SK-N-MC (cell line): ENCODE data around the gene KCNJ11.

ENCODE experiments used
- DNase-seq: peaks from one replicate; pipeline ENCODE4 v3.0.0-alpha.2; 2011; ENCODE audit warnings: low read depth, low spot score
- H3K27ac ChIP-seq: fragments of 200-600 bp; sonication (generic); 2 replicates; pipeline ENCODE4 v1.5.1; 2016; ENCODE audit warnings: mixed run types
- H3K36me3 ChIP-seq: fragments of 200-600 bp; sonication (generic); 2 replicates; pipeline ENCODE4 v1.6.1; 2017; ENCODE audit warnings: antibody characterized with exemption, low read length, mixed read lengths; ENCODE audit not compliant: insufficient read depth
- H3K4me3 ChIP-seq: fragments of 200-600 bp; sonication (generic); 2 replicates; pipeline ENCODE4 v1.5.1; 2016
- H3K9ac ChIP-seq: fragments of 200-600 bp; sonication (generic); 2 replicates; pipeline ENCODE4 v1.8.0; 2017; ENCODE audit warnings: mixed run types, mixed read lengths; ENCODE audit not compliant: insufficient read length
- H3K9me3 ChIP-seq: fragments of 200-600 bp; sonication (generic); 2 replicates; pipeline ENCODE4 v1.6.1; 2017; ENCODE audit warnings: low read depth, mild to moderate bottlenecking, antibody characterized with exemption, low read length, moderate library complexity, mixed read lengths
- EZH2 ChIP-seq: fragments of 200-600 bp; sonication (generic); IDR thresholded peaks from one replicate; pipeline ENCODE4 v1.6.1; 2017; ENCODE audit warnings: antibody characterized with exemption
- FOXP2 ChIP-seq: optimal IDR thresholded peaks from 2 replicates; pipeline ENCODE3; 2011; ENCODE audit warnings: mild to moderate bottlenecking, moderate library complexity; ENCODE audit not compliant: insufficient read depth; ENCODE audit errors: extremely low read length, control extremely low read depth
- POLR2AphosphoS5 ChIP-seq: IDR thresholded peaks from 2 replicates; pipeline ENCODE4 v1.6.1; 2012; ENCODE audit warnings: mild to moderate bottlenecking, low read depth, low read length, borderline replicate concordance

The KCNJ11 gene

GRCh38 chr11:17423533-17424310, 35.3 kb upstream of the KCNJ11 start:
- Histone ChIP-seq H3K9me3 (no peaks in the 10 kb centered on the region), H3K9ac (no peak overlapping the region), H3K27ac (no peak overlapping the region), H3K4me3 (no peak overlapping the region), H3K36me3 (no peaks in the 10 kb centered on the region)
- DNase-seq = no peak
- TF ChIP-seq POLR2AphosphoS5 (no peak), EZH2 (no peak)

GRCh38 chr11:17421781-17422180, 33.3 kb upstream of the KCNJ11 start:
- DNase-seq = no peak
- no peak overlapping the region for H3K9ac ChIP-seq
- H3K27ac ChIP-seq = no peak overlapping the region
- no peak overlapping the region for H3K4me3 ChIP-seq
- H3K9me3 ChIP-seq = no peaks in the 10 kb centered on the region
- H3K36me3 ChIP-seq = no peaks in the 10 kb centered on the region
- TF ChIP-seq EZH2 (no peak), POLR2AphosphoS5 (no peak), FOXP2 (no peak)

- Histone ChIP-seq H3K36me3 (no peaks in the 10 kb centered on the region), H3K9me3 (no peaks in the 10 kb centered on the region), H3K9ac (no peak overlapping the region), H3K27ac (no peak overlapping the region), H3K4me3 (no peak overlapping the region)
- no peak for DNase-seq
- TF ChIP-seq EZH2 (no peak), FOXP2 (no peak), POLR2AphosphoS5 (no peak)
Measured at GRCh38 chr11:17418444-17419081, 30.1 kb upstream of the KCNJ11 start.

DNA sequence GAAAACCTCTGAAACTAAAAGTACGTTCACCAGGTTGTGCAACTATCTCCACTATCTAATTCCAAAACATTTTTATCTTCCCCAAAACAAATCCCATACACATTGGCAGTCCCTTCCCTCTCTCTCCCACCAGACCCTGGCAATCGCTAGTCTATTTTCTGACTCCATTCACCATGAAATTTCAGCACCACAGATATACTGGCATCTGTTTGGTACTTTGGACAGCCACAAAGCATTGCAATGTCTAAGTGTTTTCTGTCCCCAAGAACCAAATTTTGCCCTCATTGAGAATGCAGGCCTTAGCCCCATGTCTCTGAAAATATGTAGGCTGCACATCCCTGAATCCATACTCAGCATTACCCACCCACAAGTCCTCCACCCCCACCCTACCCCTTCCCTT, 28.0 kb upstream of the KCNJ11 start:
- no peak for DNase-seq

DNA sequence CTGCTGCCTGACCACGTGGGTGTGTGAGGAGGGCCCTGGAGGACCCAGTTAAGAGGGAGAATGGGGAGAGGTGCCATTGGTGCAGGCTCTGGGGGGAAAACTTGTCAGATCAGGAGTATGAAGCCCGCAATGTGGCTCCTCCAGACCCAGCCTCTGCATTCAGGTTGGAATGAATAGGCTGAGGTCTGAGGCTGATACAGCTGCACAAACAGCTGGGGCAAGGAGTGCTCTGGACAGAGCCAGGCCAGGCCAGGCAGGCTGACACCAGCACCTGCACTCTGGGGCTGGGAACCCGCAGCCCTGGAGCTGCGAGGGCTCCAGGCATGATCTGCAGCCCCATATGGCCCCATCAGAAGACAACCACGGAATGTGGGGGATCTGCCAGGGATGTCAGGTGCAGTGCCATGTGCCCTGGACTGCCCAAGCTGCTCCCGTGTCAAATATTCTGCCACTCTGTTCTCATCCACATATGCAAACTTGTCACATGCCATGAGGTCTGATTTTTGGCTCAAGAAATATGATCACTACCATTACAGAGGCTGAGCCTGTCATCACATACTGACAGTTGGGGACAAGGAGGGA, 27.2 kb upstream of the KCNJ11 start:
- Histone ChIP-seq H3K9ac (no peak overlapping the region), H3K27ac (no peak overlapping the region), H3K9me3 (no peaks in the 10 kb centered on the region), H3K36me3 (no peaks in the 10 kb centered on the region), H3K4me3 (no peak overlapping the region)
- no peak for DNase-seq
- TF ChIP-seq EZH2 (no peak), FOXP2 (no peak), POLR2AphosphoS5 (no peak)

More for the DNA sequence above, 28.0 kb upstream of the KCNJ11 start:
- Histone ChIP-seq H3K9me3 (no peaks in the 10 kb centered on the region), H3K36me3 (no peaks in the 10 kb centered on the region), H3K9ac (no peak overlapping the region), H3K27ac (no peak overlapping the region), H3K4me3 (no peak overlapping the region)
- TF ChIP-seq EZH2 (no peak), FOXP2 (no peak), POLR2AphosphoS5 (no peak)

DNA sequence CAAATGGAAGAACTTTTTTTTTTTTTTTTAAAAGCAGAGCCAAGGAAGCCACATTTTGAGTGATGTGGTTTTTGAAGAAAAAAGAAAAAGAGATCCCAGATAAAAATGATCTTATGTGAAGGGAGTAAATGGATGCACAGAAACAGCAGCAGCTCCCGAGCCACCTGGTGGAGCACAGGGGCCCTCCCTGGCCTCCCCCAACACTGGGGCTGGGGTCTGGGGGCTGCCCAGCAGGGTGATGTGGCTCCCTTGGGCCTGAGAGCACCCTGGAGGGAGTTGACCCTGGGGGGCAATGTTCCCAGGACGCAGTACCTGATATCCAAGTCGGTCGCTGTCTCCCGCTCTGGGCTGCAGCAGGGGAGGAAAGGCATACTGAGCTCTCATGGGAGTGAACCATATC, 26.5 kb upstream of the KCNJ11 start:
- Histone ChIP-seq H3K36me3 (no peaks in the 10 kb centered on the region), H3K4me3 (no peak overlapping the region), H3K9ac (no peak overlapping the region), H3K9me3 (no peaks in the 10 kb centered on the region), H3K27ac (no peak overlapping the region)
- DNase-seq = no peak
- TF ChIP-seq POLR2AphosphoS5 (no peak), EZH2 (no peak), FOXP2 (no peak)

GRCh38 chr11:17414317-17414737, 25.9 kb upstream of the KCNJ11 start:
- no peaks in the 10 kb centered on the region for H3K9me3 ChIP-seq
- no peak overlapping the region for H3K9ac ChIP-seq
- TF ChIP-seq EZH2 = no peak
- TF ChIP-seq FOXP2 = no peak
- no peak for TF ChIP-seq POLR2AphosphoS5
- no peak overlapping the region for H3K4me3 ChIP-seq
- DNase-seq = no peak
- H3K27ac ChIP-seq = no peak overlapping the region
- no peaks in the 10 kb centered on the region for H3K36me3 ChIP-seq

- TF ChIP-seq FOXP2 (no peak), EZH2 (no peak), POLR2AphosphoS5 (no peak)
- DNase-seq = no peak
- Histone ChIP-seq H3K27ac (no peak overlapping the region), H3K36me3 (no peaks in the 10 kb centered on the region), H3K4me3 (no peak overlapping the region), H3K9ac (no peak overlapping the region), H3K9me3 (no peaks in the 10 kb centered on the region)
Measured at GRCh38 chr11:17413414-17414316, 25.2 kb upstream of the KCNJ11 start.
